ENCODE results near the gene PTH2.

PTH2 gene

DNA sequence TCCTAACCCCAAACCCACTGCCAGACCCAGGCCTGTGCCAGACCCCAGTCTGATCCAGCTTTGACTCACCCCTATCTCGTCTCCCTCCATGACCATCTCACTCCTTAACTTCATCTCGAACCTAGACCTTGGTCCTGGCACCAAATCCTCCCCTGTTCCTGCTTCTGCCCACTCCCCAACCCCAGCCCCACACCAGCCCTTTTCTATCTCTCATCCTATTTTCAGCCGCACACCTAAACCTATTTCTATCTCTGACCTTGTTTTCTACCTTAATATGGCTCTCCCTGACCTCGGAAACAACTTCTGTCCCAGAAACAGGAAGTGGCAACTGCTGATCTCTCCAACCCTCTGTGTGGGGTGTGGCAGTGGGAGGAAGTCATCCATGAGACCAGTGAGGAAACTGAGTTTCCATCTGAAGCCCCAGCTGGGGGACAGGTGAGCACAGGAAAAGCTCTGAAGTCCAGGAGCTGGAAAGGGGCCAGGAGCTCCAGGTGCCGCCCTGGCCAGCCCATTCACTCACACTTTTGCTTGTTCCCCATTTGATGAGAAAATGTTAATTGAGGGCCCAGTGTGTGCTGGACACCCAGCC, 13.7 kb downstream of the PTH2 start:
- DNase-seq (ENCODE audit: low read depth), result no peak

DNA sequence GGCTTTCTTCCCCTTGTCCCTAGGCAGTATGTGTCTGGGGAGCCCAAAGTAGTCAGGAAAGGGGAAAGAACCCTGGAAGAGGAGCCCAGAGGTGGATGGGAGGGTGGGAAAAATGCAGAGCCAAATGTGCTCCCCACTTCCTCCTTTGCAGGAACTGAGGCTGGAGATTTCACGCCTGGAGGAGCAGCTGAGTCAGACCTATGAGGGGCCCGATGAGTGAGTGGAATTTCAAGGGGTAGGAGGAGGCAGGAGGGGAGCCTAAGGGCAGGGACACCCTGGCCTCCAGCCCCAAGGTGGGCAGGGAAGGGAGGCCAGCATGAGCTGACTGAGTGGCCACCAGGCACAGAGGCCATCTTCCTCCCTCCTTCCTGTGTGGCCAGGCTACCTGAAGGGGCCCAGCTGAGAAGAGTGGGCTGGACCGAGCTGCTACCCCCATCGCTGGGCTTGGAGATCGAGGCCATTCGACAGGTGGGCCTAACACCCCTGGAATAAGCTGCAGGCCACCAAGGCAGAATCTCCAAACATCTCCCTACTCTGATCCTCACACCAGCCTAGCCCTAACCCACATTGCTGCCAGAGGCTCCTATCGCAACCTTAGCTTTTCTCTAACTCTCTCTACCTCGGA, 14.3 kb downstream of the PTH2 start:
- DNase-seq (ENCODE audit: low read depth), result no peak

- DNase-seq (ENCODE audit: low read depth), result no peak
Measured at GRCh38 chr19:49407482-49408015, 15.7 kb downstream of the PTH2 start.

GRCh38 chr19:49407079-49407478, 16.2 kb downstream of the PTH2 start:
- no peak for DNase-seq (ENCODE audit: low read depth)

GRCh38 chr19:49403404-49404187, 19.6 kb downstream of the PTH2 start:
- DNase-seq (ENCODE audit: low read depth), result no peak

DNA sequence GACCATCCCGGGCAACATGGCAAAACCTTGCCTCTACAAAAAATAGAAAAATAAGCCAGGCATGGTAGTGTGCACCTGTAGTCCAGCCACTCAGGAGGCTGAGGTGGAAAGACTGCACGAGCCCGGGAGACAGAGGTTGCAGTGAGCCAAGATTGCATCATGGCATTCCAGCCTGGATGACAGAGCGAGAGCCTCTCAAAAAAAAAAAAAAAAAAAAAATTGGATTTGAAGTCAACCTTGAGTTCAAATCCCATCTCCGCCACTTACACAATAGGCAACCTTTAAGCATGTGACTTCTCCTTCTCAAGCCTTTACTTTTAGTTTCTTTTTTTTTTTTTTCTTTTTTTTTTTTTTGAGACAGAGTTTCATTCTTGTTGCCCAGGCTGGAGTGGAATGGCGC, 23.2 kb downstream of the PTH2 start:
- no peak for DNase-seq (ENCODE audit: low read depth)

- no peak for DNase-seq (ENCODE audit: low read depth)
Measured at GRCh38 chr19:49398931-49399330, 24.3 kb downstream of the PTH2 start.

DNA sequence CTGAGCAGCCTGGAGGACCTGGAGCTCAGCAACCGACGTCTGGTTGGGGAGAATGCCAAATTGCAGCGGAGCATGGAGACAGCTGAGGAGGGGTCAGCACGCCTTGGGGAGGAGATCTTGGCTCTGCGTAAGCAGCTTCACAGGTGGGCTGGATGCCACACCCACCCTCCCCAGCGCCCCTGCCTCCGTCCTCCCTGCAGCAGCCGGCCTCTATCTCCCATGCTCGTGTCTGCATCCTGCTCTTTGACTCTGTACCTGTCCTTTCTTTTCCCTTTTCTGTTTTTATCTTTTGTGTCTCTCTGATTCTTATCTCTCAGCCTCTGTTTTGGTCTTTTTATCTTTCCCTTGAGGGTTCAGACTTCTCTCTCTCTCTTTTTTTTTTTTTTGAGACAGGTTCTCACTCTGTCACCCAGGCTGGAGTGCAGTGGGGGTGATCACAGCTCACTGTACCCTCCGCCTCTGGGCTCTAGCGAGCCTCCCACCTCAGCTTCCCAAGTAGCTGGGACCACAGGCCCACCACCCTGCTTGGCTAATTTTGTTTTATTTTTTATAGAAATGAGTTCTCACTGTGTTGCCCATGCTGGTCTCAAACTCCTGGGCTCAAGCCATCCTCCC, 25.1 kb downstream of the PTH2 start:
- no peak for DNase-seq (ENCODE audit: low read depth)

GRCh38 chr19:49396738-49397505, 26.3 kb downstream of the PTH2 start:
- no peak for DNase-seq (ENCODE audit: low read depth)

DNA sequence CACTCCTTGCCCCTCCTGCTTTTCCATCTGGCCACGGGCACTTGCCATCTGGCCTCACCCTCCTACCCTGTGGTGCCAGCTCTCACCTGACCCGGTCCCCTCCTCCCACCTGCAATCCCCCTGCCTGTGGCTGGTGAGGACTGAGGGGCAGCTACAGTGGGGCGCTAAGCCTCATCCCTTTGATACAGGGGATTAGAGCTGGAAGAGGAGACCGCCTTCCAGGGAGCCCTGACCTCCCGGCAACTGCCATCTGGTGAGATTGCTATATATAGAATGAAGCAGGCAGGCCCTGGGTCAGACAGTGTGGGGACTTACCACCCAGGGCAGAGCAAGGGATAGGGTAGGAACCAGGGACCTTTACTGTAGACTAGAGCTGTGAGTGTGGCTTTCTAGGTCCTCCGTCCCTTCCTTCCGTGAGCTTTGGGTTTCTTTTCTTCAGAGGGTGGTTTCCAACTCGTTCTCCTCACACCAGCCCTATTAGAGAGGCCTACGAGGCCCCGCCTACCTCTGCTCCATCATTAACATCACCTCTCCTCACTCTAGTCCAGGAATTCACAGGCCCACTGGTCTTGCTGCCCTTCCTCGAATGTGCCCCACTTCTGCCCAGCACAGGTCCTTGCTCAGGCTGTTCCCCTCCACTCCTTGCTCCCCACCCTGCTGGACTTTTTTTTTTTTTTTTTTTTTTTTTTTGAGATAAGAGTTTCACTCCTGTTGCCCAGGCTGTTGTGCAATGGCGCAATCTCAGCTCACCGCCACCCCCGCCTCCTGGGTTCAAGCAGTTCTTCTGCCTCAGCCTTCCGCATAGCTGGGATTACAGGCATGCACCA, 27.4 kb downstream of the PTH2 start:
- no peak for DNase-seq (ENCODE audit: low read depth)

DNA sequence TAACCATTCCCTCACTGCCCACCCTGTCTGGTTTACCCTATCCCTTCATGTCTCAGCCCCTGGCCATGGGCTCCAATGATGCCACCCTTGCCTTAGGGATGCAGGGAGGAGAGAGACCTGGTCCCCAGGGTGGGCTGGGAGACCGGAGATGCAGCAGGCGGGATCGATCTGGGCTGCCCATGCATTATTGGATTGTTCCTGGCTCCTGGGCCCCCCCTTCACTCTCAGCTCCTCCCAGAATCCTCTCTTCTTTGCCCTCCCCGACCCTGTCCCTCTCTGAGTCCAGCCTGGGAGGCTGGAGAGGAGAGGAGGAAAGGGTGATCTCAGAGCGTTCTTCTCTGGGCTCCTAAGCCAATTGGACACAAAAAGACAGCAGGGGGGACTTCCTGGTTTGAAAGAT, 29.4 kb downstream of the PTH2 start:
- DNase-seq (ENCODE audit: low read depth), result no peak

GRCh38 chr19:49391581-49392399, 31.5 kb downstream of the PTH2 start:
- peak; percentile 55 for DNase-seq (ENCODE audit: low read depth)

GRCh38 chr19:49390929-49391359, 32.3 kb downstream of the PTH2 start:
- DNase-seq (ENCODE audit: low read depth), result no peak

DNA sequence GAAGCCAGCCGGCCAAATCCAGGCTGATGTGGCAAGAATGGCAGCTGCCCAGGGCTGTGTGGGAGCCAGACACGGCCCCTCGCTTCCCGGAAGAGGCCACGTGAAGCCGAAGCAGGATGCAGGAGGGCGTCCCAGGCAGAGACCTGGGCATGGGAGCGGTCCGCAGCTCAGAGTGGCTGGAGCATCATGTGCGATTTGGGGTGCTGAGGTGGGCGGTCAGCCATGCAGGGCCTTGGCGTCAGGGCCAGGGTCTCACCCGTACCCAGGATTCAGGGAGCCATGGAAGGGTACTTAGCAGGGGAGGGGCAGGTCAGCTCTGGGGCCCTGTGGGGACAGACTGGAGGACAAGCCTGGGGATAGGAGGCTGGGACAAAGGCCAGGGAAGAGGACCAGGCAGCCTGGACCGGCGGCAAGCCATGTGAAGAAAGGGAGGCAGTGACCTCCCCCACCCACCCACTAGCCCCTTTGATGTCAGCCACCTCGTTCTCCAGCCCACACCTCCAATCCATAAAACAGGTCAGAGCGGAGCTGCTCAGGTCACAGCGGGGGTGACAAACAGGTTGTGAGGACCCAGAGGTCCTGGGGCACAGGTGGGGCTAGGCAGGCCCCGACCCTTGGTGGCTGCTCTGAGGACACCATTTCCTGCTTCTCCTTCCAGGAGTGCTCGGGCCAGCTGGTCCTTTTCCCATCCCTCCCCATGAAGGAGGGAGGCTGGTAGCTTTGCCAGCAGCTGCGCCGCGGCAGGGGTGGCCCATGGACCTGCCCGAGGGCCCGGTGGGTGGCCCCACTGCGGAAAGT, 32.9 kb downstream of the PTH2 start:
- DNase-seq (ENCODE audit: low read depth), result no peak

- no peak for DNase-seq (ENCODE audit: low read depth)
Measured at GRCh38 chr19:49389406-49389805, 33.8 kb downstream of the PTH2 start.

- peak; percentile 61 for DNase-seq (ENCODE audit: low read depth)
Measured at GRCh38 chr19:49387936-49388372, 35.3 kb downstream of the PTH2 start, which contains the start of gene KASH5. Gene KASH5, plus strand, starts transcription at chr19:49388249. Its CDS starts 2,635 bp downstream, at chr19:49390884.

DNA sequence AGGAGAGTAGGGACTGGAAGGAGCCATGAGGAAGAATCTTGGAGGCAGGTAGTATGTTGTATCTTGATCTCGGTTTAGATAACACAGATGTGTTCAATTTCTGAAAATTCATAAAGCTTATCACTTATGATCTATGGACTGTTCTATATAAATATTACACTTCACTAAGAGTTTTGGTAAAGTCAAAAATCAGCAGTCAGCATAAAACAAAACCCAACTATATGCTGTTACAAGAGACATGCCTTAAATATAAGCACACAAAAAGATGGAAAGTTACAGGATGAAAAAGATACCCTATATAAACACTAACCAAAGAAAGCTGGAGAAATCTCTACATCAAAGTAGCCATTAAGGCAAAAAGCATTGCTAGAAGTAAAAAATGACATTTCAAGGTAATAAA, 39.6 kb downstream of the PTH2 start:
- DNase-seq (ENCODE audit: low read depth), result no peak

DNA sequence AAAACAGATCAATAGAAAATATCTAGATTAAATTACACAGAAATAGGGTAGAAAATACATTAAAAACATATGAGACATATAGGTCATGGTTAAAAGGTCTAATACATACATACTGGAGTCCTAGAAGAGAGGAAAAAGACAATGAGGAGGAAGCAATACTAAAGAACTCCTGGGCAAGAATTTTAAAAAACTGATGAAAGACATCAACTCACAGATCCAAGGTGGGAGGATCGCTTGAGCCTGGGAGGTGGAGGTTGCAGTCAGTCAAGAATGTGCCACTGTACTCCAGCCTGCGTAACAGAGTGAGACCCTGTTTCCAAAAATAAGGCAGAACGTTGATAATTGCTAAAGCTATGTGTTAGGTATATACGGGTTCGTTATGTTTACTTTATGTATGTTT, 40.6 kb downstream of the PTH2 start:
- no peak for DNase-seq (ENCODE audit: low read depth)

GRCh38 chr19:49380391-49380790, 42.9 kb downstream of the PTH2 start:
- DNase-seq (ENCODE audit: low read depth), result no peak

Data from T-helper 22 cell (primary cell).